ENCODE data around the gene GALNT2. TPM values are rescaled to one million over a fixed set of nuclear protein-coding genes. Genes with fewer than 3 reads are reported as not detected.

The GALNT2 gene
- total and polyA plus RNA-seq, 9 of the 15 experiments (the other 6 are each of a cell fraction or from before 2014, with no cell fraction given) = 1.6 to 106 (median 51.9) TPM

GRCh38 chr1:230237009-230237370, 170.0 kb downstream of the GALNT2 start:
- H3K27ac ChIP-seq (ENCODE audit: extremely low read depth, low read depth, low read length) = no peak overlapping the region
- intact Hi-C loops (cut with micrococcal nuclease) = no loop called here
- H3K9me1 ChIP-seq (ENCODE audit: control insufficient read depth, insufficient read depth, low read length) = no peaks in the 10 kb centered on the region
- H4K20me1 ChIP-seq (replicated peaks; ENCODE audit: control insufficient read depth, insufficient read depth, low read length) = no peaks in the 10 kb centered on the region
- in situ Hi-C loops (cut with MboI) = no loop called here
- BruUV-seq (replicated peaks) = no TSS peak
- no peak for DNase-seq (ENCODE audit: extremely low read depth in 1 of 4, low spot score in 3 of 4)
- no peak overlapping the region for H2AFZ ChIP-seq (ENCODE audit: low read depth, low read length)
- no peak overlapping the region for H3K4me2 ChIP-seq (ENCODE audit: insufficient read depth, low read length)
- 85% methylated on average over 3 of the region's 3 CpGs for WGBS (ENCODE audit: insufficient coverage, low coverage, missing lambda C conversion rate)
- no peak for FAIRE-seq
- no peaks in the 10 kb centered on the region for H3K27me3 ChIP-seq (ENCODE audit: control insufficient read depth in 2 of 2, insufficient read depth in 2 of 2, low read length in 2 of 2)
- H3K4me3 ChIP-seq = no peak overlapping the region
- peaks cover 8% of the 10 kb centered on the region; the same call in 1 of the 3 replicates for H3K79me2 ChIP-seq (ENCODE audit: control insufficient read depth, insufficient read depth, low read length)
- ATAC-seq = no peak
- H3K9ac ChIP-seq (ENCODE audit: insufficient read depth in 1 of 2, low read depth in 2 of 2, low read length in 2 of 2) = no peak overlapping the region
- peaks cover 0 to 3% of the 10 kb centered on the region in 2 experiments; a peak in 1 of 5 replicates for H3K4me1 ChIP-seq (replicated peaks in 1 of 2; ENCODE audit: control insufficient read depth in 2 of 2, insufficient read depth in 2 of 2, low read length in 2 of 2)
- ChIA-PET POLR2A (interaction anchor here (0.6 to 1.4 kb wide), 5 partner anchors 10 to 549 kb away, joined by 3 to 4 read pairs (median 3); no protein-coding TSS in a partner anchor), CTCF (ENCODE audit: low intra/inter-chr PET ratio) (no interaction called here)
- no peaks in the 10 kb centered on the region for H3K9me3 ChIP-seq (replicated peaks; ENCODE audit: control insufficient read depth, insufficient read depth, low read depth, low read length)
- H3K36me3 ChIP-seq (ENCODE audit: control insufficient read depth, insufficient read depth, low read length) = peaks cover 54% of the 10 kb centered on the region
- no peak for TF ChIP-seq ZBTB26 (CRISPR knock-in tag; IDR thresholded peaks at IDR 0.05)
- no peak for TF ChIP-seq GMEB1 (CRISPR knock-in tag; IDR thresholded peaks at IDR 0.05)
- no peak for TF ChIP-seq TSHZ1 (CRISPR knock-in tag; IDR thresholded peaks at IDR 0.05)
- TF ChIP-seq HMGN3 (IDR thresholded peaks at IDR 0.05; ENCODE audit: borderline replicate concordance, extremely low read depth, insufficient read length, low read depth, low read length) = no peak
- no peak for TF ChIP-seq MAZ (CRISPR knock-in tag; conservative IDR thresholded peaks at IDR 0.05 in 1 of 2, IDR thresholded peaks at IDR 0.05 in 1 of 2)
- TF ChIP-seq FOXK1 (CRISPR knock-in tag; IDR thresholded peaks at IDR 0.05; ENCODE audit: borderline replicate concordance) = no peak
- TF ChIP-seq HCFC1 (IDR thresholded peaks at IDR 0.05; ENCODE audit: low read depth, low read length) = no peak
- TF ChIP-seq HINFP (tag; conservative IDR thresholded peaks at IDR 0.05; ENCODE audit: low read depth) = no peak
- no peak for TF ChIP-seq TGIF2 (CRISPR knock-in tag; IDR thresholded peaks at IDR 0.05)
- no peak for TF ChIP-seq ESRRA (IDR thresholded peaks at IDR 0.05; ENCODE audit: borderline replicate concordance, low read depth)
- TF ChIP-seq MCM5 (IDR thresholded peaks at IDR 0.05; ENCODE audit: low read depth) = no peak
- no peak for TF ChIP-seq ZNF57 (CRISPR knock-in tag; IDR thresholded peaks at IDR 0.05)
- TF ChIP-seq GTF2A2 (tag; IDR thresholded peaks at IDR 0.05) = no peak
- TF ChIP-seq BCL6 (CRISPR knock-in tag; IDR thresholded peaks at IDR 0.05) = no peak
- no peak for TF ChIP-seq ETV1 (tag; conservative IDR thresholded peaks at IDR 0.05; ENCODE audit: low read depth)
- no peak for TF ChIP-seq JUNB (CRISPR knock-in tag; conservative IDR thresholded peaks at IDR 0.05)

All from K562 (cell line).